Neural progenitor cell (in vitro differentiated cells): ENCODE measurements around the gene ALAD. TPM values are rescaled to one million over a fixed set of nuclear protein-coding genes. Genes with fewer than 3 reads are reported as not detected.

Experiments
- DNase-seq: peaks from one replicate; pipeline ENCODE4 v3.0.0-alpha.2; 2016; ENCODE audit warnings: low spot score
- H2AFZ ChIP-seq: fragments of 200-600 bp; sonication (generic); replicated peaks from 2 replicates; pipeline ENCODE4 v1.6.1; 2016; ENCODE audit warnings: antibody characterized with exemption
- H3F3A ChIP-seq: fragments of 200-600 bp; sonication (generic); 2 replicates; pipeline ENCODE4 v1.6.1; 2016; ENCODE audit warnings: antibody characterized with exemption, low read depth
- H3K27ac ChIP-seq: fragments of 200-600 bp; sonication (generic); 2 replicates; pipeline ENCODE4 v1.5.1; 2016; ENCODE audit warnings: mild to moderate bottlenecking
- H3K27me3 ChIP-seq: fragments of 200-600 bp; sonication (generic); 2 replicates; pipeline ENCODE4 v1.6.1; 2016; ENCODE audit warnings: mild to moderate bottlenecking, moderate library complexity
- H3K36me3 ChIP-seq: fragments of 200-600 bp; sonication (generic); 2 replicates; pipeline ENCODE4 v1.5.1; 2016
- H3K4me1 ChIP-seq: fragments of 200-600 bp; sonication (generic); 2 replicates; pipeline ENCODE4 v1.6.1; 2016; ENCODE audit warnings: mixed run types
- H3K4me2 ChIP-seq: fragments of 200-600 bp; sonication (generic); 2 replicates; pipeline ENCODE4 v1.6.1; 2016
- H3K4me3 ChIP-seq: fragments of 200-600 bp; sonication (generic); 2 replicates; pipeline ENCODE4 v1.5.1; 2016
- H3K79me2 ChIP-seq: fragments of 200-600 bp; sonication (generic); 2 replicates; pipeline ENCODE4 v1.6.1; 2016; ENCODE audit warnings: low read depth
- H3K9ac ChIP-seq: fragments of 200-600 bp; sonication (generic); 2 replicates; pipeline ENCODE4 v1.6.1; 2016
- H3K9me3 ChIP-seq: fragments of 200-600 bp; sonication (generic); 2 replicates; pipeline ENCODE4 v1.5.1; 2016; ENCODE audit warnings: low read depth
- H4K20me1 ChIP-seq: fragments of 200-600 bp; sonication (generic); 2 replicates; pipeline ENCODE4 v1.6.1; 2016; ENCODE audit warnings: low read depth
- H3K27ac Mint-ChIP-seq: 3 replicates; pipeline ENCODE4 v1.8.0; 2021; ENCODE audit warnings: mixed read lengths
- H3K27me3 Mint-ChIP-seq: 2 replicates; pipeline ENCODE4 v1.8.0; 2022; ENCODE audit warnings: low read depth, mild to moderate bottlenecking, inconsistent platforms, moderate library complexity, mixed read lengths; ENCODE audit not compliant: insufficient read depth
- H3K36me3 Mint-ChIP-seq: 3 replicates; pipeline ENCODE4 v1.8.0; 2021; ENCODE audit warnings: mixed read lengths
- H3K4me1 Mint-ChIP-seq: 3 replicates; pipeline ENCODE4 v1.8.0; 2021; ENCODE audit warnings: mixed read lengths
- H3K4me3 Mint-ChIP-seq: 3 replicates; pipeline ENCODE4 v1.8.0; 2021; ENCODE audit warnings: mild to moderate bottlenecking, moderate library complexity, mixed read lengths
- H3K9me3 Mint-ChIP-seq: 3 replicates; pipeline ENCODE4 v1.8.0; 2020; ENCODE audit warnings: mixed read lengths
- EZH2 ChIP-seq: fragments of 200-600 bp; sonication (generic); IDR thresholded peaks from 2 replicates; pipeline ENCODE4 v1.6.1; 2017; ENCODE audit warnings: antibody characterized with exemption, mild to moderate bottlenecking, moderate library complexity
- EZH2phosphoT487 ChIP-seq: fragments of 200-600 bp; sonication (generic); IDR thresholded peaks from 2 replicates; pipeline ENCODE4 v1.6.1; 2017; ENCODE audit warnings: antibody characterized with exemption
- total RNA-seq: library from RNA; depleted of rRNA; stranded (reverse); fragments of >200 nt; gene quantifications from 2 replicates; pipeline ENCODE4 v1.2.3, GENCODE V29; 2015; ENCODE audit warnings: low replicate concordance
- TF ChIP-seq, protein P1 (sequence below): fragments of 200-600 bp; sonication (generic); IDR thresholded peaks from 2 replicates; pipeline ENCODE4 v1.5.1; 2017; ENCODE audit warnings: antibody characterized with exemption, mild to moderate bottlenecking

ALAD gene
- 17.4 and 20.8 TPM in 2 replicates for total RNA-seq

DNA sequence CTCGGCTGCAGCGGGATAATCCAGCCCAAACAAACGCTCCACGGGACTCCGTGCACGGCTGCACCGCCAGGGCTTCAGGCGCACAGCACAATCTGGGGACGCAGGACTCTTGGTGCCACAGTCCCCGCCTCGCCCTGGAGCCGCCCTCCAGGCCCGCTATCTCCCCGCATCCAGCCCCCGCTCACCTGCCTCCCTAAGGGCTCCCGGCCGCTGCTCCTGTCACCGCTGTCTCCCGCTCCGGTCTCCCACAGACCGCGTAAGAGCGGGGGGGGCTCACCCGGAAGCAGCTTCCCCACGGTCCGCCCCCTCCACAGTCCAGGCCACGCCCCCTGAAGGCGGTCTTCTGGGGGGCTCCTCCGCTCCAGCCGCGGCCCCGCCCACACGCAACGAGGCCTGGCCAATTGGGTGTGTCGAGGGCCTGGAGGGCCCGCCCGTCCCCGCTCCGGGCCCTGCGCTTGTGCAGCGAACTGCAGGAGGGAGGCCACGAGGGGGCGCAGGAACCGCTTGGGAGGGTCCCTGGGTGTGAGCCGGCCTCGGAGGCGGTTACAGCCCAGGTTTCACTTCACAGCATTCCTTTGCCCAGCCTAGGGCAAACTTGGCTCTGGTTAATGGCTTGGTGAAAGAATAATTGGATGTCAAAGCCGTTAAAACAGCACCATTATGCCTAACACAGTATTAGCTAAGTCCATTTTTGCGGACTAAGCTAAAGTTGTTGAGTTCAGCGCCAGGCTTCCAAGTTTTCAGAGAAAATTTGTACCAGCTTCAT, at the start of gene ALAD:
ALAD (minus strand) TSS at position 258 of the 766 bp plus-strand sequence. CDS start 7,725 bp downstream, outside the sequence.
- Histone ChIP-seq H3K4me2 (peak within 1 kb of the TSS; percentile 78), H3K4me1 (peaks cover 9% of the 10 kb centered on the region), H3K9me3 (no peaks in the 10 kb centered on the region), H3K27me3 (no peaks in the 10 kb centered on the region), H3K27ac (no peak within 1 kb of the TSS), H3K4me3 (peak within 1 kb of the TSS; percentile 72), H3K79me2 (peaks cover 13% of the 10 kb centered on the region), H2AFZ (peak within 1 kb of the TSS; percentile 79), H3K36me3 (no peaks in the 10 kb centered on the region), H3K9ac (no peak within 1 kb of the TSS), H3F3A (peaks cover 6% of the 10 kb centered on the region), H4K20me1 (peaks cover 6% of the 10 kb centered on the region)
- Mint-ChIP-seq H3K4me3 (peak within 1 kb of the TSS; percentile 94), H3K36me3 (no peaks in the 10 kb centered on the region), H3K9me3 (no peaks in the 10 kb centered on the region), H3K27ac (peak within 1 kb of the TSS; percentile 79), H3K4me1 (peaks cover 15% of the 10 kb centered on the region), H3K27me3 (no peaks in the 10 kb centered on the region)
- no peak for TF ChIP-seq EZH2phosphoT487
- TF ChIP-seq, protein P1, sequence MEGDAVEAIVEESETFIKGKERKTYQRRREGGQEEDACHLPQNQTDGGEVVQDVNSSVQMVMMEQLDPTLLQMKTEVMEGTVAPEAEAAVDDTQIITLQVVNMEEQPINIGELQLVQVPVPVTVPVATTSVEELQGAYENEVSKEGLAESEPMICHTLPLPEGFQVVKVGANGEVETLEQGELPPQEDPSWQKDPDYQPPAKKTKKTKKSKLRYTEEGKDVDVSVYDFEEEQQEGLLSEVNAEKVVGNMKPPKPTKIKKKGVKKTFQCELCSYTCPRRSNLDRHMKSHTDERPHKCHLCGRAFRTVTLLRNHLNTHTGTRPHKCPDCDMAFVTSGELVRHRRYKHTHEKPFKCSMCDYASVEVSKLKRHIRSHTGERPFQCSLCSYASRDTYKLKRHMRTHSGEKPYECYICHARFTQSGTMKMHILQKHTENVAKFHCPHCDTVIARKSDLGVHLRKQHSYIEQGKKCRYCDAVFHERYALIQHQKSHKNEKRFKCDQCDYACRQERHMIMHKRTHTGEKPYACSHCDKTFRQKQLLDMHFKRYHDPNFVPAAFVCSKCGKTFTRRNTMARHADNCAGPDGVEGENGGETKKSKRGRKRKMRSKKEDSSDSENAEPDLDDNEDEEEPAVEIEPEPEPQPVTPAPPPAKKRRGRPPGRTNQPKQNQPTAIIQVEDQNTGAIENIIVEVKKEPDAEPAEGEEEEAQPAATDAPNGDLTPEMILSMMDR, result peak; percentile 92
- TF ChIP-seq EZH2, result no peak
- peak; percentile 100 for DNase-seq

DNA sequence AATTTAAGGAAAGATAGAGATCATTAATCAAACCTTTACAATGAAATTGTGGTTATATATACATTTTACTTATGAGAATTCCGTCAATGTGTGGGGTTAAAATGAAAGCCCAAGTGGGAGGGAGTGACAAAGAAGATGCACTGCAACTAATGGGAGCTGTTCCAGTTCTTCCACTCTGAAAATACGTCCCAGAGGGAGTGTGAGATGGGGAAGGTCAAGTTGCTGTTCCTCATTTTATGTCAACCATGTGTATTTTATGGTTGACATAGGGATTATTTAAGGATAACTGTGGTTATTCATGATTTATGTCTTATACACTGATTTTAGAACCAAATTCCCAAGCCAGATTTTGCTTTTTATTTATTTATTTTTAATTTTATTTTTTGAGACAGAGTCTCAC, 48.3 kb upstream of the ALAD start:
- no peaks in the 10 kb centered on the region for H4K20me1 ChIP-seq
- H3F3A ChIP-seq, result peaks cover 15% of the 10 kb centered on the region
- no peaks in the 10 kb centered on the region for H3K9me3 Mint-ChIP-seq
- DNase-seq, result no peak
- H3K27ac Mint-ChIP-seq, result no peak overlapping the region
- H3K27me3 Mint-ChIP-seq, result no peaks in the 10 kb centered on the region
- no peaks in the 10 kb centered on the region for H3K36me3 ChIP-seq
- H3K79me2 ChIP-seq, result no peaks in the 10 kb centered on the region
- no peak overlapping the region for H3K9ac ChIP-seq
- no peaks in the 10 kb centered on the region for H3K36me3 Mint-ChIP-seq
- no peak overlapping the region for H3K27ac ChIP-seq
- H3K4me3 Mint-ChIP-seq, result no peak overlapping the region
- H3K4me1 Mint-ChIP-seq, result peaks cover 7% of the 10 kb centered on the region
- no peak overlapping the region for H2AFZ ChIP-seq
- H3K4me1 ChIP-seq, result no peaks in the 10 kb centered on the region
- no peak overlapping the region for H3K4me3 ChIP-seq
- H3K4me2 ChIP-seq, result no peak overlapping the region
- H3K27me3 ChIP-seq, result no peaks in the 10 kb centered on the region
- H3K9me3 ChIP-seq, result no peaks in the 10 kb centered on the region
- TF ChIP-seq EZH2phosphoT487, result no peak
- TF ChIP-seq EZH2, result no peak
- TF ChIP-seq, protein P1, result no peak

DNA sequence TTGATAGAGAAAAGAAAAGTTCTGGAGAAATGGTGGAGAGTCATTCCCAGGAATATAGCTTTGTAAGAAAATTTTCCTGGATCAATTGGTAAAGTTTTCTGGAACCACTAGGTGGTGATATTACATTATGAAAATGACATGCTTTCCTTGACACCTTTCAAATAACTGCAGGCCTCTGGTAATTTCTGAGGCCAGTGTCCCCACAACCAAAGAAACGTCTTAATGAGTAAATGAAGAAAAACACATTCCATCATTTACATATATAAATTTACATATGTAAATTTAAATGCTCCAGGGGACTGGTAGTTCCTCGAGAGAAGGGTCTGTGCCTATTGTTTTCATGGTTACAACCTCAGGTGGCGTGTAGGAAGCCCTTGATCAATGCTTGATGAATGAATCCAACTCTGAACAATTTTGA, 45.2 kb upstream of the ALAD start:
- Histone ChIP-seq H3K27me3 (no peaks in the 10 kb centered on the region), H4K20me1 (no peaks in the 10 kb centered on the region), H3K9me3 (no peaks in the 10 kb centered on the region), H3K4me2 (no peak overlapping the region), H2AFZ (no peak overlapping the region), H3K36me3 (no peaks in the 10 kb centered on the region), H3F3A (peaks cover 4% of the 10 kb centered on the region), H3K4me1 (no peaks in the 10 kb centered on the region), H3K79me2 (no peaks in the 10 kb centered on the region), H3K9ac (no peak overlapping the region), H3K4me3 (no peak overlapping the region), H3K27ac (no peak overlapping the region)
- Mint-ChIP-seq H3K27me3 (peaks cover 3% of the 10 kb centered on the region), H3K9me3 (no peaks in the 10 kb centered on the region), H3K4me3 (no peak overlapping the region), H3K36me3 (no peaks in the 10 kb centered on the region), H3K27ac (no peak overlapping the region), H3K4me1 (peaks cover 7% of the 10 kb centered on the region)
- DNase-seq, result peak; percentile 50
- TF ChIP-seq EZH2, result no peak
- no peak for TF ChIP-seq EZH2phosphoT487
- TF ChIP-seq, protein P1, result peak; percentile 76
